BJ (cell line): ENCODE data around the gene SH3RF3. TPM values are rescaled to one million over a fixed set of nuclear protein-coding genes. Genes with fewer than 3 reads are reported as not detected.

Experiments
- CTCF ChIA-PET: fragments of 350-600 bp; formaldehyde crosslinking; extraction: SDS; loops from one replicate; lab custom pipeline; 2021; ENCODE audit warnings: antibody characterized with exemption, inconsistent platforms; lab: Yijun Ruan, JAX
- POLR2A ChIA-PET: fragments of 300-600 bp; sonication (Branson Sonifier 250); formaldehyde crosslinking; extraction: SDS; loops from one replicate; lab custom pipeline; 2021; ENCODE audit warnings: antibody characterized with exemption; lab: Charles Lee
- DNase-seq: peaks from one replicate; pipeline ENCODE4 v3.0.0-alpha.2; 2011; ENCODE audit warnings: low read depth
- H3K27me3 ChIP-seq: 2 replicates; pipeline ENCODE4 v1.6.0; 2011; ENCODE audit warnings: low read length; ENCODE audit not compliant: control insufficient read depth, insufficient read depth
- H3K36me3 ChIP-seq: 2 replicates; pipeline ENCODE4 v1.5.1; 2011; ENCODE audit warnings: low read length; ENCODE audit not compliant: control insufficient read depth, insufficient read depth
- H3K4me3 ChIP-seq: 2 replicates; pipeline ENCODE4 v1.5.1; 2011; ENCODE audit warnings: low read depth, mild to moderate bottlenecking, control low read depth, low read length
- CTCF ChIP-seq: IDR thresholded peaks from 2 replicates; pipeline ENCODE4 v1.5.1; 2011; ENCODE audit warnings: low read depth, mild to moderate bottlenecking, control low read depth, inconsistent platforms, low read length, moderate library complexity; ENCODE audit not compliant: insufficient read depth
- polyA plus RNA-seq: library from polyadenylated mRNA; depleted of rRNA; stranded (reverse); fragments of >200 nt; gene quantifications from 2 replicates; pipeline ENCODE4 v1.2.3, GENCODE V29; 2011

SH3RF3 gene
- polyA plus RNA-seq, 1 experiment, result 3.6 TPM

- Histone ChIP-seq H3K36me3 (peaks cover 4% of the 10 kb centered on the region), H3K27me3 (no peaks in the 10 kb centered on the region), H3K4me3 (no peak overlapping the region)
- TF ChIP-seq CTCF, result no peak
- POLR2A ChIA-PET, result no interaction called here
- CTCF ChIA-PET, result no interaction called here
- no peak for DNase-seq
These were observed 240.7 kb downstream of the SH3RF3 start for GRCh38 chr2:109369671-109370191.

GRCh38 chr2:109370399-109371035, 241.5 kb downstream of the SH3RF3 start:
- Histone ChIP-seq H3K27me3 (no peaks in the 10 kb centered on the region), H3K36me3 (peaks cover 5% of the 10 kb centered on the region), H3K4me3 (no peak overlapping the region)
- DNase-seq, result no peak
- no peak for TF ChIP-seq CTCF
- POLR2A ChIA-PET, result no interaction called here
- CTCF ChIA-PET, result no interaction called here

- Histone ChIP-seq H3K36me3 (peaks cover 5% of the 10 kb centered on the region), H3K27me3 (no peaks in the 10 kb centered on the region), H3K4me3 (no peak overlapping the region)
- CTCF ChIA-PET, result no interaction called here
- no peak for TF ChIP-seq CTCF
- POLR2A ChIA-PET, result no interaction called here
- no peak for DNase-seq
These were observed 242.6 kb downstream of the SH3RF3 start for GRCh38 chr2:109371481-109372170.

GRCh38 chr2:109372171-109372568, 243.2 kb downstream of the SH3RF3 start:
- no peaks in the 10 kb centered on the region for H3K27me3 ChIP-seq
- H3K4me3 ChIP-seq, result no peak overlapping the region
- POLR2A ChIA-PET, result no interaction called here
- DNase-seq, result no peak
- TF ChIP-seq CTCF, result no peak
- CTCF ChIA-PET, result interaction anchor here (1.2 kb wide), 1 partner anchor 34 kb away, joined by 3 read pairs; no protein-coding TSS in a partner anchor
- H3K36me3 ChIP-seq, result peaks cover 5% of the 10 kb centered on the region

GRCh38 chr2:109372614-109373013, 243.6 kb downstream of the SH3RF3 start:
- H3K4me3 ChIP-seq, result no peak overlapping the region
- no peak for TF ChIP-seq CTCF
- H3K27me3 ChIP-seq, result no peaks in the 10 kb centered on the region
- ChIA-PET CTCF (interaction anchor here (1.2 to 2.1 kb wide), 2 partner anchors 10 to 35 kb away, joined by 3 to 8 read pairs; no protein-coding TSS in a partner anchor), POLR2A (no interaction called here)
- peaks cover 5% of the 10 kb centered on the region for H3K36me3 ChIP-seq
- DNase-seq, result no peak
